Measurements from ENCODE around the gene TCF20. TPM values are rescaled to one million over a fixed set of nuclear protein-coding genes. Genes with fewer than 3 reads are reported as not detected.

The TCF20 gene
- total RNA-seq, 4 donors from 2014 or later, result 47.6 to 82.4 (median 68.7) TPM

DNA sequence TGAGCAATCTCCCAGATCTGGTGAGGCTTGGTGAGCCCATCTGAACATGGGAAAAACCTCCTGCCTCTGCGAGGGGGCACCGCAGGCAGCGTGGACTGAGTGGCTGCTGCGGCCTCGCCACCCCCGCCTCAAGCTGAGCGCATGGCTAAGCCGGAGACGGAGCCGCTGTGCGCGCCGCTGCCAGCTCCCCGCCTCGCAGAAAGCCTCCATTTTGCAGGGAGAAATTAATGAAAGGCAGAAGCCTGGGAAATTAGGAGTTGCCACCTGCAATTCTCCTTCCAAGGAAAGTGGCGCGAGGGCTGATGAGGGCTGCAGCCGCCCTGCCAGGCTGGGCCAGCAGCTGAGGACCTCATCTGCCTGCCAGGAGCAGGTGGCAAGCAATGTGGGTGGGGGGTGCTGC lies 35.6 kb upstream of the TCF20 start:
- Histone ChIP-seq H3K9me3 (no peaks in the 10 kb centered on the region), H3K4me3 (replicated peaks in 1 of 3) (no peak overlapping the region), H3K27ac (no peak overlapping the region), H3K36me3 (no peaks in the 10 kb centered on the region), H3K4me1 (peaks cover 6 to 22% of the 10 kb centered on the region in 2 donors), H3K27me3 (no peaks in the 10 kb centered on the region)
- intact Hi-C loops (cut with DNase I), result no loop called here
- no peak for DNase-seq
- TF ChIP-seq CTCF (IDR thresholded peaks at IDR 0.05) (no peak), POLR2A (IDR thresholded peaks at IDR 0.05) (no peak)
- 68 to 89% methylated on average over 17 to 18 of the region's 18 CpGs for WGBS, 2 donors

DNA sequence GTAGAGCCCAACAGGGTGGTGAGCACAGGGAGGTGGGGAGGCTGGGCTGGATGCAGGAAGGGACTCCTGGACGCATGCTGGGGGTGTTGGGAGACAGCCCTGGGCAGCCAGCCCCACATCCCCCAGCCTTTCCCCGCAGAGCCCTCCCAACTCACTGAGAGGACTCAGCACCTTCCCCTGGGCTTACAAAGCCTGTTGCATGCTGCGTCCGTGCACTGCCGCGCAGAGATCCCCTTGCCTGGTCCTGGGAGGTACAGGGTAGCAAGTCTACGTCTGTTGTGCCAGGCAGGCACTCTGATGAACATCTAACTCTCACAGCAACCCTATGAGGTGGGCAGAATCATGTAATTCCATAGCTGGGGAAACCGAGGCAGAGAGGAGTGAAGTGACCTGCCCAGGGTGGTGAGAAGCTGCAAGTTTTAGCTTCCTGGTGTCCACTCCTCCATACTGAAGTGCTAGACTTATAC lies 33.9 kb upstream of the TCF20 start:
- Histone ChIP-seq H3K27me3 (no peaks in the 10 kb centered on the region), H3K4me3 (replicated peaks in 1 of 3) (no peak overlapping the region), H3K9me3 (no peaks in the 10 kb centered on the region), H3K4me1 (peaks cover 4 to 36% of the 10 kb centered on the region in 2 donors), H3K36me3 (no peaks in the 10 kb centered on the region), H3K27ac (no peak overlapping the region)
- intact Hi-C loops (cut with DNase I), result no loop called here
- no peak for DNase-seq
- TF ChIP-seq POLR2A (IDR thresholded peaks at IDR 0.05) (no peak), CTCF (IDR thresholded peaks at IDR 0.05) (no peak)
- WGBS, 2 donors, result 42 to 44% methylated on average over 5 to 6 of the region's 8 CpGs

DNA sequence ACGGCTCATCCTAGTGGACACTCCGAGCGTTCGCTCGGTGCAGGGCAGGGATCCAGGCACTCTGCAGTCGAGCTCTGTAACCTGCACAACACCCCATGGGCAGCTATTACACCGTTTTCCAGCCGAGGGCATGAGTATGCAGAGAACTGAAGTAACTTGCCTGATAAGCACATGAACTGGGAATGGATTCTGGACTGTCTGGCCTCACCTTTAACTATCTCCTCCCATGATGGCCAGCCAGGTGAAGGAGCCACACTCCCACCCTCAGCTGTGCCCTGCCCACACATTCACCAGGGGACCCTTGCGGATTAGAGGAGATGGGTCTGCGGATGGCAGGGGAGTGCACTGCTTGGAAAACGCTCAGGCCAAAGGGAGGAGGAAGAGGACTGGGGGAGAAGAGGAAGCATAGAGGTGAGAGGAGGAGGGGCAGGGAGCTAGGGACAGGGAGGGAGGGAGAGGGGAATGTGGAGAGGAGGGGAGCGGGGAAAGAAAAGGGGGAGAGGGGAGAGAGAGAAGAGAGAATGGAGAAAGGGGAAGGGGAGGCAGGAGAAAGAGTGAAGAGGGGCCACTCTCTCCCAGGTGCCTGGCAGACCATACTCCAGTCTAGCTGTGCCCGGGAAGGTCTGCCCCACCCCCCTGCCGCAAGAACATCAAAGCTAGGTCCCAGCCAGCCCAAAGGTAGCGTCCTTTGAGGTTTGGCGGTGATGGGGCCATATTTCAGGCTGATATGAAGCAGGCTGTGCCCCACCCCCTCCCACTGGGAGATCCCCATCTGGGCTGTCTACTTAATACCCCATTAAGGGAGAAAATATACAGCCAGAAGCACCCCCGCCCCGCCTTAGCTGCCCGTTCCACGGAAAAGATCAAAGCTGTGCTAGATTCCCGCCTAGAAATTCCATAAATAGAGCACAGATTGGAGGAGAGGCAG lies 33.2 kb upstream of the TCF20 start:
- Histone ChIP-seq H3K4me1 (peaks cover 0 to 29% of the 10 kb centered on the region in 2 donors), H3K9me3 (no peaks in the 10 kb centered on the region), H3K36me3 (no peaks in the 10 kb centered on the region), H3K4me3 (replicated peaks in 1 of 3) (no peak overlapping the region), H3K27ac (no peak overlapping the region), H3K27me3 (no peaks in the 10 kb centered on the region)
- TF ChIP-seq CTCF (IDR thresholded peaks at IDR 0.05), result no peak
- no peak for TF ChIP-seq POLR2A (IDR thresholded peaks at IDR 0.05)
- 32 to 41% methylated on average over 14 to 21 of the region's 21 CpGs for WGBS, 2 donors
- DNase-seq, result no peak
- intact Hi-C loops (cut with DNase I), result no loop called here

DNA sequence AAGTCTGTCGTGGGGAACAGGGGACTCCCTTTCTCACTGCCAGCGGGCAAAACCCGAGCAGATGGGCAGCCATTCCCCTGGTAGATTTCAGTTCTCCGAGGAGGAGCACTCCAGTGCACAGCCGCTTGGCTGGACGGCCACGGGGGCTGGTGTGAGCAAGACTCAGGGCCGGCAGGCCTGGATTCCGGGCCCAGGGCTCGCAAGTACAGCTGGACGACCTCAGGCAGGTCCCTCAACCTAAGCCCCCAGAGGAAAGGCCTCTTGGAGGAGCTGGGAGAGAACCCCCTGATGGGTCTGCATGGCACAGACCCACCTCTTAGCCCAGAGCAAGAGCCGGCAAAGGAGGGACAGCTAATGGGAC lies 31.3 kb upstream of the TCF20 start:
- WGBS, 2 donors, result 73 to 90% methylated on average over 7 to 10 of the region's 12 CpGs
- Histone ChIP-seq H3K27ac (no peak overlapping the region), H3K4me1 (peaks cover 3 to 32% of the 10 kb centered on the region in 2 donors), H3K27me3 (no peaks in the 10 kb centered on the region), H3K9me3 (no peaks in the 10 kb centered on the region), H3K36me3 (no peaks in the 10 kb centered on the region), H3K4me3 (replicated peaks in 1 of 3) (no peak overlapping the region)
- intact Hi-C loops (cut with DNase I), result no loop called here
- DNase-seq, result no peak
- TF ChIP-seq CTCF (IDR thresholded peaks at IDR 0.05) (no peak), POLR2A (IDR thresholded peaks at IDR 0.05) (no peak)

GRCh38 chr22:42301077-42301741 lies 30.8 kb upstream of the TCF20 start:
- TF ChIP-seq CTCF (IDR thresholded peaks at IDR 0.05) (no peak), POLR2A (IDR thresholded peaks at IDR 0.05) (no peak)
- Histone ChIP-seq H3K27me3 (no peaks in the 10 kb centered on the region), H3K4me3 (replicated peaks in 1 of 3) (no peak overlapping the region), H3K27ac (no peak overlapping the region), H3K4me1 (peaks cover 8 to 37% of the 10 kb centered on the region in 2 donors), H3K36me3 (no peaks in the 10 kb centered on the region), H3K9me3 (no peaks in the 10 kb centered on the region)
- intact Hi-C loops (cut with DNase I), result no loop called here
- 75 to 83% methylated on average over 13 of the region's 13 CpGs for WGBS, 2 donors
- no peak for DNase-seq
